GM18909 (cell line): Measurements from ENCODE around the gene TMEM125.

Experiments used
- ATAC-seq: cut with Tn5 transposase; IDR thresholded peaks from one replicate; pipeline ENCODE4 v1.9.1; 2021; ENCODE audit warnings: mild to moderate bottlenecking; ENCODE audit not compliant: unreplicated experiment, poor library complexity

Gene TMEM125

GRCh38 chr1:43272576-43273571, 3.1 kb downstream of the TMEM125 start:
- ATAC-seq, result no peak

GRCh38 chr1:43273708-43274107, 3.9 kb downstream of the TMEM125 start:
- no peak for ATAC-seq

GRCh38 chr1:43274125-43274803, 4.5 kb downstream of the TMEM125 start:
- ATAC-seq, result no peak

GRCh38 chr1:43274804-43275180, 5.0 kb downstream of the TMEM125 start:
- no peak for ATAC-seq

- ATAC-seq, result no peak
Observed at GRCh38 chr1:43275826-43276620, 6.2 kb downstream of the TMEM125 start.

- ATAC-seq, result no peak
Observed at GRCh38 chr1:43276673-43277072, 6.9 kb downstream of the TMEM125 start.

- ATAC-seq, result no peak
Observed at GRCh38 chr1:43277116-43277876, 7.5 kb downstream of the TMEM125 start.

- no peak for ATAC-seq
Observed at GRCh38 chr1:43279161-43279560, 9.4 kb downstream of the TMEM125 start.

- ATAC-seq, result no peak
Observed at GRCh38 chr1:43279666-43280065, 9.9 kb downstream of the TMEM125 start.

GRCh38 chr1:43280692-43281091, 10.9 kb downstream of the TMEM125 start:
- no peak for ATAC-seq

GRCh38 chr1:43282220-43283195, 12.7 kb downstream of the TMEM125 start:
- no peak for ATAC-seq

GRCh38 chr1:43284065-43284464, 14.3 kb downstream of the TMEM125 start:
- no peak for ATAC-seq

- no peak for ATAC-seq
Observed at GRCh38 chr1:43284546-43285110, 14.8 kb downstream of the TMEM125 start.

- ATAC-seq, result no peak
Observed at GRCh38 chr1:43285269-43285990, 15.6 kb downstream of the TMEM125 start, which contains the start of gene C1orf210. TSS of gene C1orf210 (minus strand) at chr1:43285581. CDS start at chr1:43283270, 2,311 bp downstream.

- ATAC-seq, result no peak
Observed at GRCh38 chr1:43286115-43286514, 16.3 kb downstream of the TMEM125 start.

- ATAC-seq, result no peak
Observed at GRCh38 chr1:43286533-43286932, 16.8 kb downstream of the TMEM125 start.

GRCh38 chr1:43288058-43288784, 18.4 kb downstream of the TMEM125 start:
- ATAC-seq, result no peak
